ENCODE measurements around the gene ME3. TPM values are rescaled to one million over a fixed set of nuclear protein-coding genes. Genes with fewer than 3 reads are reported as not detected.

The ME3 gene
- total RNA-seq, 4 donors from 2014 or later: 28.2 to 60.7 (median 46.0) TPM

DNA sequence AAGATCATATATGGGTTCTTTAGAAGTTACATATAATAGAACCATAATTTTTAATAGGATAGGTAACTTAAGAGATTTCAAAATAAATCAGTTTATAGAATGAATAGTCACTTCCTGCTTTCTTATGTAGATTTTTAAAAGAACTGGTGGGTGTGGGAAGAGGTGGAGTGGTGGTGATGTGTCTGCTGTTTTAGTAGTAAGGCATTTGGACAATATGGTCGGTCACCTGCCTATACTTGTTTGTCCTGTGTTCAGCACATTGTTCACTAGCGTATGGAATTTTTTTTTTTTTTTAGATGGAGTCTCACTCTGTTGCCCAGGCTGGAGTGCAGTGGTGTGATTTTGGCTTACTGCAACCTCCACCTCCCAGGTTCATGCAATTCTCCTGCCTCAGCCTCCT lies 258.4 kb downstream of the ME3 start:
- TF ChIP-seq, protein P1, sequence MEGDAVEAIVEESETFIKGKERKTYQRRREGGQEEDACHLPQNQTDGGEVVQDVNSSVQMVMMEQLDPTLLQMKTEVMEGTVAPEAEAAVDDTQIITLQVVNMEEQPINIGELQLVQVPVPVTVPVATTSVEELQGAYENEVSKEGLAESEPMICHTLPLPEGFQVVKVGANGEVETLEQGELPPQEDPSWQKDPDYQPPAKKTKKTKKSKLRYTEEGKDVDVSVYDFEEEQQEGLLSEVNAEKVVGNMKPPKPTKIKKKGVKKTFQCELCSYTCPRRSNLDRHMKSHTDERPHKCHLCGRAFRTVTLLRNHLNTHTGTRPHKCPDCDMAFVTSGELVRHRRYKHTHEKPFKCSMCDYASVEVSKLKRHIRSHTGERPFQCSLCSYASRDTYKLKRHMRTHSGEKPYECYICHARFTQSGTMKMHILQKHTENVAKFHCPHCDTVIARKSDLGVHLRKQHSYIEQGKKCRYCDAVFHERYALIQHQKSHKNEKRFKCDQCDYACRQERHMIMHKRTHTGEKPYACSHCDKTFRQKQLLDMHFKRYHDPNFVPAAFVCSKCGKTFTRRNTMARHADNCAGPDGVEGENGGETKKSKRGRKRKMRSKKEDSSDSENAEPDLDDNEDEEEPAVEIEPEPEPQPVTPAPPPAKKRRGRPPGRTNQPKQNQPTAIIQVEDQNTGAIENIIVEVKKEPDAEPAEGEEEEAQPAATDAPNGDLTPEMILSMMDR (IDR thresholded peaks at IDR 0.05; ENCODE audit: low read depth): no peak

DNA sequence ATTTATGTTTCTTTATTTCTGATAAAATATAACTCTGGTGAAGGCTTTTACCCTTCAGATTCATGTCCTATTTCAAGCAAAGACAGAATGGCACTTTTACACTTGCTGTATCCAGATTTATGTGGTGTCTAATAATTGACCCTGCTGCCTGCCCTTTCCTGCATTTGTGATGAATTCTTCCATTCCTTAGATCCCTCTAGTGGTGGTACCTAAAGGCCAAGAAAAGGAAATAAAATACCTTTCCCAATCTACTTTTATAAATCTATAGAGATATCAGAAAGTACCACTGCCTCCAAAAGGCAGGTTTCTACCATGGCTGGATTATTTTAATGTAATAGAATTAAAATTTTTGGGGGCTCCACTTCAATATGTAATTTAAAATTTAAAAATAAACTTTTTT lies 263.6 kb downstream of the ME3 start:
- TF ChIP-seq, protein P1 (IDR thresholded peaks at IDR 0.05; ENCODE audit: low read depth): no peak

DNA sequence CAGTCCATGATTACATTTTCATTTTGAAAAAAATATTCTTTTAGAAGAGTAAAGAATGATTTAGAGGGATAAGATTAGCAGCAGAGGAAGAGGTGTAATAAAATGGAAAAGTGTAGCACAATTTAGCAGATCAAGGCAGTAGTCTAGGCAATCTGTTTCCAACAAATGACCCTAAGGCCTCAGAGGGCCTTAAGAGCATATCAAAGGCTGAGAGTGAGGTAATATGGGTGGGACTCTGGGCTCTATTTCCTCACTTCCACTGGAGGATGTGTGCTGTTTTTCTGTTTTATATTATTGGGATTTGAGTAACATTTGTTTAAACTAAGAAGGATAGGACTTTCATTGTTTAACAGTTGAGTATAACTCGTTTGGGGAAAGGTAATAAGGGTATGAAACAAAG lies 269.0 kb downstream of the ME3 start:
- TF ChIP-seq, protein P1 (IDR thresholded peaks at IDR 0.05; ENCODE audit: low read depth): no peak

DNA sequence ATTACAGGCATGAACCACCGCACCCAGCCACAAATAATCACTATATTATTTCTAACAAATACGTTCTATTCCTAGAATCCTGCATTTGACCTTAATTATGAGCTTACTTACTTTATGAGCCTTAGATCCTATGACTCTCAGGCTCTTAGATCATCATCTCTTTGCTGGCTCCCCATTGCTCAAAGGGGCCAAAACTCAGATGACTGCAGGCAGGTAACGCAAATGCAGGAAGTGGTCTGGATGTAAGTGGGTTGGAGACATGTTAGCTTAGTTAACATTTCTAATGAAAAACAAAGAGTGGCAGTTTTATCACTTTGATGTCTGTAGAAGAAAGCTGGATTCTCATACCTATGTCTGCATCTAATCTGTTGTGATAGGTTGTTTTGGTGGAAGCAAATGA lies 274.3 kb downstream of the ME3 start:
- TF ChIP-seq, protein P1 (IDR thresholded peaks at IDR 0.05; ENCODE audit: low read depth): no peak

DNA sequence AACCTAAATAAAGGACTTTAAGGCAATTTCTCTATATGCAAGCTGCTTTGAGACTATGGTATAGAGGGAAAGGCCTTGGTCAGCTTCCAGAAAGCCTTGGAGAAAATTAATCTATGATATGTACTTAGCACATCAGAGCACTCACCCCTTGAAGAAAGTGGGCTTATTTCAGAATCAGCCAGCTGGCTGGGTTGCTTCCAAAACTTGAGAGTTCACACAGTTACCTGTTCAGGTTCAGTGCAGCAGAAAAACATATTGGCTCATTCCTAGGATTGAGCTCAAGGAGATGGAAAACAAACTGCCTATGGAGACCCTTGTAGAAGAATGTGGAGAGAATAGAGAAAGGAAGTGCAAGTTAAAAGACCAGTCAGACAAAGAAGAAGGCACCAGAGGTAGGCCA lies 275.1 kb downstream of the ME3 start:
- TF ChIP-seq, protein P1 (IDR thresholded peaks at IDR 0.05; ENCODE audit: low read depth): no peak

DNA sequence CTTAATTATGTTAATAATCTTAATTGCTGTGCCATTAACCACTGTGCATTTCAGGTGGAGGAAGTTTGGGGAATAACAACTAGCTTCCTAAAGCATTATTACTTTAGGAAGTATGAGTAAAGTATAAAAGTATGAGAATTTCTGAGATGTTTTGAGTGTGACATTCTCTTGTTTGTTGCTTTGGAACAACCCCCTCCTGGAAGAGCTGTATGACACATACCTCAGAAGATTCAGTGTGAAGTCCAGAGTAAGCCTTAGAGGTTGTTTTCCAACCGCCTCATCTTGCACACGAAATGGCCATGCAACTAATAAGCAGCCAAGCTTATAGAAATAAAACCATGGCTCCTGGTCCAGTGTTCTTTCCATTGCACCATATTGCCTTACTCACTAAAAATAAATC lies 276.0 kb downstream of the ME3 start:
- TF ChIP-seq, protein P1 (IDR thresholded peaks at IDR 0.05; ENCODE audit: low read depth): no peak

DNA sequence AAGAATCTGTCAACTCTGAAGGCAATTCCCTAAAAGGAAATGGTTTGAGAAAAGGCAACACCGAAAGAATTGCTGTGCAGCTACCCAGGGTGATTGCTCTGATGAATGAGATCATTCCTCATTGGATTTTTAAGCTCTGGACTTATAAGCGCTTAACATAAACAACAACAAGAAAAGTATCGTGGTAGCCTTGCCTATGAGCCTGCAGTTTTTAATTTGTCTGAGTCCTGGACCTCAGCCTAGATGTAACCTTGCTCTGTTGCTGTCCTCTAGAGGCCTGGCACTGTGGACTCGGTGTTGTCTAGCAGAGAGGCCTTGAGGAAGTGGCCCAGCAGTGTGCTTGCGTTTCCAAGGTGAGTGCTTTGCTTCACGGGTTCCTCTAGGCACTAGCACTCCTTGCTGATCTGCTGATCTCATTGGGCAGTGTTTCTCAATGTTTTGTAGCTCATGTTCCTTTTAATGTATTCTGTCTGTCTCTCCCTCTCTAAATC lies 277.3 kb downstream of the ME3 start:
- TF ChIP-seq, protein P1 (IDR thresholded peaks at IDR 0.05; ENCODE audit: low read depth): no peak

Other genes with a start within 250 kb of the ME3 start
- gene PRSS23, start 127.9 kb upstream of the ME3 start, total RNA-seq: 10 to 100 TPM; 14.8 to 29.8 (median 23.4) TPM